LNCaP clone FGC (cell line): ENCODE results near the gene CSF3.

Experiments used
- DNase-seq: peaks from one replicate; pipeline ENCODE4 v3.0.0-alpha.2; 2011; ENCODE audit warnings: low read depth
- H3K4me3 ChIP-seq: 2 replicates; pipeline ENCODE4 v1.5.1; 2011; ENCODE audit warnings: mild to moderate bottlenecking, low read depth, low read length, control low read depth
- CTCF ChIP-seq: IDR thresholded peaks from 2 replicates; pipeline ENCODE4 v1.5.1; 2012; ENCODE audit warnings: mild to moderate bottlenecking; ENCODE audit not compliant: control insufficient read depth, insufficient read depth; ENCODE audit errors: extremely low read depth

CSF3 gene

GRCh38 chr17:39972271-39972670, 43.0 kb upstream of the CSF3 start:
- no peak for TF ChIP-seq CTCF
- no peak overlapping the region for H3K4me3 ChIP-seq
- DNase-seq: no peak

GRCh38 chr17:39973496-39973895, 41.7 kb upstream of the CSF3 start:
- DNase-seq: no peak
- H3K4me3 ChIP-seq: no peak overlapping the region
- no peak for TF ChIP-seq CTCF

GRCh38 chr17:39974433-39974832, 40.8 kb upstream of the CSF3 start:
- no peak for DNase-seq
- no peak overlapping the region for H3K4me3 ChIP-seq
- no peak for TF ChIP-seq CTCF

GRCh38 chr17:39975801-39976200, 39.4 kb upstream of the CSF3 start:
- no peak for TF ChIP-seq CTCF
- DNase-seq: no peak

GRCh38 chr17:39979016-39979670, 36.1 kb upstream of the CSF3 start:
- DNase-seq: no peak
- no peak overlapping the region for H3K4me3 ChIP-seq

More at GRCh38 chr17:39975801-39976200, 39.4 kb upstream of the CSF3 start:
- no peak overlapping the region for H3K4me3 ChIP-seq

GRCh38 chr17:39979893-39980350, 35.3 kb upstream of the CSF3 start:
- TF ChIP-seq CTCF: no peak
- H3K4me3 ChIP-seq: peak overlapping the region; percentile 92
- no peak for DNase-seq

More at GRCh38 chr17:39979016-39979670, 36.1 kb upstream of the CSF3 start:
- TF ChIP-seq CTCF: no peak
